ENCODE measurements around the gene HTN1. TPM values are rescaled to one million over a fixed set of nuclear protein-coding genes. Genes with fewer than 3 reads are reported as not detected.
"Not testable (repeated sequence)": the region's sequence is repeated elsewhere in the genome, so short reads cannot be mapped to it uniquely, and the experiment has no call there.

Gene HTN1
- total RNA-seq, 1 donor from 2014 or later: not detected

GRCh38 chr4:70041652-70042286 lies 8.5 kb upstream of the HTN1 start:
- H3K9me3 Mint-ChIP-seq: peaks cover 9% of the 10 kb centered on the region
- TF ChIP-seq CTCF (conservative IDR thresholded peaks at IDR 0.05): no peak
- no peaks in the 10 kb centered on the region for H3K36me3 Mint-ChIP-seq
- no peaks in the 10 kb centered on the region for H3K27me3 Mint-ChIP-seq
- DNase-seq (ENCODE audit: extremely low spot score, unreplicated experiment): no peak
- no peak overlapping the region for H3K27ac Mint-ChIP-seq
- H3K4me3 Mint-ChIP-seq: no peak overlapping the region
- no peaks in the 10 kb centered on the region for H3K4me1 Mint-ChIP-seq (ENCODE audit: unreplicated experiment)

GRCh38 chr4:70056534-70056933 lies 6.3 kb downstream of the HTN1 start:
- H3K27ac Mint-ChIP-seq: not testable (repeated sequence)

GRCh38 chr4:70057651-70058050 lies 7.4 kb downstream of the HTN1 start:
- no peak for TF ChIP-seq CTCF (conservative IDR thresholded peaks at IDR 0.05)
- no peaks in the 10 kb centered on the region for H3K4me1 Mint-ChIP-seq (ENCODE audit: unreplicated experiment)
- H3K36me3 Mint-ChIP-seq: no peaks in the 10 kb centered on the region
- H3K27ac Mint-ChIP-seq: no peak overlapping the region
- no peaks in the 10 kb centered on the region for H3K27me3 Mint-ChIP-seq
- no peak overlapping the region for H3K4me3 Mint-ChIP-seq
- no peak for DNase-seq (ENCODE audit: extremely low spot score, unreplicated experiment)
- H3K9me3 Mint-ChIP-seq: peaks cover 4% of the 10 kb centered on the region

More at GRCh38 chr4:70056534-70056933, 6.3 kb downstream of the HTN1 start:
- H3K4me1 Mint-ChIP-seq (ENCODE audit: unreplicated experiment); DNase-seq (ENCODE audit: extremely low spot score, unreplicated experiment); H3K4me3 Mint-ChIP-seq; H3K36me3 Mint-ChIP-seq; H3K9me3 Mint-ChIP-seq; H3K27me3 Mint-ChIP-seq: not testable (repeated sequence)

- H3K27ac Mint-ChIP-seq: no peak overlapping the region
- H3K4me1 Mint-ChIP-seq (ENCODE audit: unreplicated experiment): no peaks in the 10 kb centered on the region
- no peak overlapping the region for H3K4me3 Mint-ChIP-seq
- no peak for TF ChIP-seq CTCF (conservative IDR thresholded peaks at IDR 0.05)
- no peaks in the 10 kb centered on the region for H3K27me3 Mint-ChIP-seq
- H3K9me3 Mint-ChIP-seq: peaks cover 4% of the 10 kb centered on the region
- DNase-seq (ENCODE audit: extremely low spot score, unreplicated experiment): no peak
- no peaks in the 10 kb centered on the region for H3K36me3 Mint-ChIP-seq
Observed at GRCh38 chr4:70059149-70059548, 8.9 kb downstream of the HTN1 start.

GRCh38 chr4:70062000-70062399 lies 11.8 kb downstream of the HTN1 start:
- no peaks in the 10 kb centered on the region for H3K9me3 Mint-ChIP-seq

GRCh38 chr4:70080205-70080604 lies 30.0 kb downstream of the HTN1 start:
- no peak for TF ChIP-seq CTCF (conservative IDR thresholded peaks at IDR 0.05)
- DNase-seq (ENCODE audit: extremely low spot score, unreplicated experiment): no peak
- no peaks in the 10 kb centered on the region for H3K36me3 Mint-ChIP-seq
- no peaks in the 10 kb centered on the region for H3K9me3 Mint-ChIP-seq
- H3K27me3 Mint-ChIP-seq: no peaks in the 10 kb centered on the region
- H3K27ac Mint-ChIP-seq: no peak overlapping the region
- no peak overlapping the region for H3K4me3 Mint-ChIP-seq
- H3K4me1 Mint-ChIP-seq (ENCODE audit: unreplicated experiment): no peaks in the 10 kb centered on the region

More at GRCh38 chr4:70062000-70062399, 11.8 kb downstream of the HTN1 start:
- peaks cover 4% of the 10 kb centered on the region for H3K4me1 Mint-ChIP-seq (ENCODE audit: unreplicated experiment)
- no peak overlapping the region for H3K4me3 Mint-ChIP-seq
- H3K27me3 Mint-ChIP-seq: no peaks in the 10 kb centered on the region
- H3K27ac Mint-ChIP-seq: no peak overlapping the region
- H3K36me3 Mint-ChIP-seq: no peaks in the 10 kb centered on the region
- no peak for TF ChIP-seq CTCF (conservative IDR thresholded peaks at IDR 0.05)
- no peak for DNase-seq (ENCODE audit: extremely low spot score, unreplicated experiment)
